HFF-Myc (cell line): ENCODE data around the gene RREB1.
A peak's percentile ranks its signal among the peaks of the same experiment; 100 is the strongest.
"Not testable (repeated sequence)": the region's sequence is repeated elsewhere in the genome, so short reads cannot be mapped to it uniquely, and the experiment has no call there.

Source experiments
- DNase-seq: peaks from one replicate; pipeline ENCODE4 v3.0.0-alpha.2; 2011; ENCODE audit warnings: low read depth; ENCODE audit errors: extremely low read depth
- H3K4me3 ChIP-seq: replicated peaks from 2 replicates; pipeline ENCODE4 v1.5.1; 2011; ENCODE audit warnings: low read depth, mild to moderate bottlenecking, control low read depth, low read length
- CTCF ChIP-seq: IDR thresholded peaks from 2 replicates; pipeline ENCODE4 v1.5.1; 2012; ENCODE audit warnings: mild to moderate bottlenecking, low read depth, low read length, control low read depth; ENCODE audit errors: missing control alignments

Gene RREB1

DNA sequence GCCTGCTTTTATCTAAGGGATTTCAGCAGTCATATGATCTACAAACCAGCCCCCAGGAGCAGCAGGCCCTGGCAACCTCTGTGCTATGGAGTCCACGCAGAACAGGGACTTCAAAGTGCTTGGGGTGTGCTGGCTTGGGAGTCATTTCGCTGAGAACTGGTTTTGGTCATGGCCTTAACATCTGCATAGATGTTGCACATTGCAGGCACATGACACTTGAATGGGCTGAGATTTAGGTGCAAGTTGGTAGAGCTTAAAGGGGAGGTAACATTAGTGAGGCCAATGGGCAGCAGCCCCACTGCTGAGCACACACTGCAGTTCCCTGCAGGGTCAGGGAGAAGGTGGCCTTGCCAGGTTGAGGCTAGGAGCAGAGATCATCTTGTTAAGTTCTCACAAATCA, 43.6 kb downstream of the RREB1 start:
- DNase-seq, result no peak
- no peak for TF ChIP-seq CTCF
- no peak overlapping the region for H3K4me3 ChIP-seq

DNA sequence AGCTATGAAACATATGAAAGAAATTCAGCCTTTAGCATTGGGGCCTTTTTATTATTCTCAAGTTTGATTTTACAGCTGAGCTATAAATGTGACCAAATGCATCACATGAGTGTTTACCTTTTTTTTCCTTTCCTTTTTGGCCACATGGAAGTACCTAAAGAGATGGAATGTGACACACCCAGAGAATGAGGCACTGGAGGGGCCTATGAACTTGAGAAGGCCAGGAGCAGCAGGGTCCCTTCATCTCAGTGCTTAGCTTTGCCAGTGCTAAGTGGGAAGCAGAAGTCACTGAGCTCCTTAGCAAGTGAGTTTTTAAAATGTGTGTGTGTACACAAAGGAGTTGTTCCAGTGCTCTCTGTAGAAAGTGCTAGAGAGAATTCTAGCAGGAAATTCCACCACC, 44.7 kb downstream of the RREB1 start:
- no peak overlapping the region for H3K4me3 ChIP-seq
- no peak for TF ChIP-seq CTCF
- no peak for DNase-seq

DNA sequence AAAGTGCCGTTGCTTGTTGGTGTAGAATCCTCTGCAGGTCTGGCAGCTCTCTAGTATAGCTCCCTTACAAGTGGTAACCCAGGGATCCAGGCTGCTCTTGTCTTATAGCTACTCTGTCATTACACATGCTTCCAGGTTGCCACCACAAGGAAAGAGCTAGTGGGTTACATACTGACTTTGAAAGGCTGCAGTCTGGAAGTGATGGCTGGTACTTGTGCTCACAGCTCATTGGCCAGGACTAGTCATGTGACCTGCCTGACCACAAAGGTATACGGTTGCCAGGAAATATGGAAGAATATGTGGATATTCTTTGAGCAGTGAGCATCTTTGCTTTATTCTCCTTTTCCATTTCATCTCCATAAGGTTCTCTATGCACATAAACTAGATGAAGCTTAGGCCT, 46.0 kb downstream of the RREB1 start:
- no peak overlapping the region for H3K4me3 ChIP-seq
- TF ChIP-seq CTCF, result no peak
- no peak for DNase-seq

- DNase-seq, result no peak
- H3K4me3 ChIP-seq, result no peak overlapping the region
- no peak for TF ChIP-seq CTCF
Observed at GRCh38 chr6:7154341-7155139, 46.8 kb downstream of the RREB1 start.

DNA sequence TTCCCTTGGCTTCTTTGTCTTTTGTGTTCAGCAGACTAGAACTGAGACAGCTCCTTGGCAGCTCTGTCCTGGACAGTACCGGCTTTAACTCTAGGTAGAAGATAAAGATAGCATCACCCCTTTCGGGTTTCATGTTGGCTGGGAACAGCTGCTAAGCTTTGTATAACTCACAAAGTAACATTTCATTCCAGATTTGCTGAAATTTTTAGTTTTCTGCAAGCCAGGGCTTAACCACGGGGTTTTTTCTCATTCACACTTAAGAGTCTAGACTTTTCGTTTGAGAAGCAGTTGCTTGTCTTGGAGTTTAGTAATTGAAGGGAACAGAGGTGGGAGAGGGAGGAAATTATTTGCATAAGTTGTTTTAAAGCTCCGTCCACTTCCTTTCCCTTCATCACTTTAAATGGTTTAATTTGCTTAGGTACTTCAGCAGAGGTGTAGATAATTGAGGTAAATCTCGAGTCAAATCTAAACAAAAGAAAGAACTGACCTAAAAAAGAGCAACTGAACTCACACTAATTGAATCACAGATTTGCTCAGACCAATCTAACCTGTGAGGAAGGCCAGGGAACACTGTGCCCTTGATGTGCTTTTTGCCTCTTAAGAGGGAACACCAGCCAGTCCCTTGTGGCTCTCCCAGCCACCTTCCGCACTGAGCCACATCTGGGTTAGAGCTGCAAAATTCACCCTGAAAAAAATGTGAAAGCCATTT, 48.3 kb downstream of the RREB1 start:
- H3K4me3 ChIP-seq, result no peak overlapping the region
- TF ChIP-seq CTCF, result no peak
- DNase-seq, result no peak

DNA sequence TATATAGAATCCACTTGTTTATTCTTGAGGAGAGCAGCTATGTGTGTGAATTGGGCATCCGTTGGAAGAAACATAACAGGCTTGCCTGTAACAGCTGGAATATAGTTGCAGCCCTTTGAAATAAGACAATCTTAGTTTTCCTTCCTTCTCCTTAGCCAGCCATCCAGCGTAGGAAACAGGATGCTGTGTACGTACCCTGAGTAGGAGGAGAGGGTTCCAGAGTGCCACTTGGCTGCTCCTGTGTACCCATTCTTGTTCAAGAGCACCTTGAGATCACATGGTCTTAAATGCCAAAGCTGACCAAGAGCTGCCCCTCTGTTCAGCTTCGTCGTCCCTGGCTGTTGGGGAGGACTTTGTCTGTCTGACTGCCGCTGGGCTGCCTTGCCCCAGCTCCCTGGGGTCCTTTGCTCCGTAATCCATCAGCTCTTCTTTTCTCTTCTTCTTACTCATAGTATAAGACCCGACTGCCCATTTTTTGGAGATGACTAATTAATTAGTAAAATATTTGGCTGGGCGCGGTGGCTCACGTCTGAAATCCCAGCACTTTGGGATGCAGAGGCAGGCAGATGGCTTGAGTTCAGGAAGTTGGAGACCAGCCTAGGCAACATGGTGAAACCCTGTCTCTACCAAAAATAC, 49.0 kb downstream of the RREB1 start:
- peak; percentile 71 for DNase-seq
- TF ChIP-seq CTCF, result no peak
- peak overlapping the region; percentile 27 for H3K4me3 ChIP-seq

DNA sequence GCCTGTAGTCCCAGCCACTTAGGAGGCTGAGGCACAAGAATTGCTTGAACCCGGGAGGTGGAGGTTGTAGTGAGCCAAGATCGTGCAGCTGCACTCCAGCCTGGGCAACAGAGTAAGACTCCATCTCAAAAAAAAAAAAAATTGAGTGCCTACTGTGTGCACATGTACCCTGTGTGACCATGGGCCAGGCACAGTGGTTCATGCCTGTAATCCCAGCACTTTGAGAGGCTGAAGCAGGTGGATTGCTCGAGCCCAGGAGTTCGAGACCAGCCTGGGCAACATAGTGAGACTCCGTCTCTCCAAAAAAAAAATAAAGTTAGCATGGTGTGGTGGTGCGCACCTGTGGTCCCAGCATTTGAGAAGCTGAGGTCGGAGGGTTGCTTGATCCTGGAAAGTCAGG, 49.5 kb downstream of the RREB1 start:
- not testable (repeated sequence) for H3K4me3 ChIP-seq, DNase-seq
